Measurements from ENCODE around the gene PHF21B. TPM values are rescaled to one million over a fixed set of nuclear protein-coding genes. Genes with fewer than 3 reads are reported as not detected.

Gene PHF21B
- total and polyA plus RNA-seq, 2 of the 8 experiments (the other 6 are each of a cell fraction or from before 2014, with no cell fraction given) = 19.3 to 68.1 TPM

DNA sequence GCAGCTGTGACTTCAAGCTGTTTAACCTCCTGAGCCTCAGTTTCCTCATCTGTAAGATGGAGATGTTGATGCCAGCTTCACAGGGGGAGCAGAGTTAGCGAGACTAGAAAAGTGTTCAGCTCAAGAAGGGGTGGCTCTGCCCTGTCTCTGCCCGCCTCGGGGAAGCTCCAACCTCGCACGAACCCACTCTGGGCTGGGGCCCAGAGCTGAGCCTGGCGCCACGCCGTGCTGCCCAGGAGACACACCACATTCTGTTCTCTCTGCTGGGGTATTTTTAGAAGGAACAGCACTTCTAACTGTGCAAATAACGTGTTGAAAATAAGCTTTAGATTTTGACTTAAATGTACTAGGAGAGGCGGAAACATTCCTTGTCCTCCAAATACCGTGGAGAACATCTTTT is 74.1 kb downstream of the PHF21B start:
- Histone ChIP-seq H3K18ac (ENCODE audit: extremely low read depth, low read length) (no peak overlapping the region), H3K9me3 (ENCODE audit: insufficient read depth in 2 of 2, low read depth in 1 of 2, low read length in 1 of 2) (no peaks in the 10 kb centered on the region), H3K56ac (replicated peaks; ENCODE audit: insufficient read length, low read depth, low read length) (no peak overlapping the region), H4K5ac (ENCODE audit: insufficient read length, low read depth, low read length) (no peak overlapping the region), H3K14ac (ENCODE audit: insufficient read length) (no peak overlapping the region), H3K79me1 (ENCODE audit: low read depth, low read length) (peaks cover 18% of the 10 kb centered on the region), H3K79me2 (ENCODE audit: control insufficient read depth in 1 of 2, insufficient read depth in 2 of 2, low read length in 2 of 2) (no peaks in the 10 kb centered on the region; a peak in 1 of 4 replicates), H3K4me3 (ENCODE audit: extremely low read depth in 1 of 4, insufficient read depth in 2 of 4, low read depth in 3 of 4, low read length in 4 of 4) (no peak overlapping the region), H3K23me2 (ENCODE audit: low read depth, low read length) (no peaks in the 10 kb centered on the region), H3K23ac (ENCODE audit: insufficient read length) (no peak overlapping the region), H4K8ac (ENCODE audit: extremely low read depth, insufficient read depth, low read length) (no peak overlapping the region), H2AFZ (ENCODE audit: low read length) (no peak overlapping the region), H3K36me3 (ENCODE audit: control insufficient read depth in 2 of 4, insufficient read depth in 4 of 4, low read length in 3 of 4) (no peaks in the 10 kb centered on the region; a peak in 2 of 8 replicates), H4K91ac (replicated peaks; ENCODE audit: insufficient read length, low read length) (no peak overlapping the region), H3K27me3 (replicated peaks in 1 of 4; ENCODE audit: control insufficient read depth in 3 of 4, extremely low read depth in 1 of 4, insufficient read depth in 3 of 4, low read length in 3 of 4) (no peaks in the 10 kb centered on the region), H3K4ac (replicated peaks; ENCODE audit: insufficient read length, low read depth, low read length) (no peak overlapping the region), H2BK5ac (ENCODE audit: low read depth, low read length) (no peak overlapping the region), H3K4me1 (replicated peaks in 1 of 4; ENCODE audit: control insufficient read depth in 3 of 4, insufficient read depth in 4 of 4, low read length in 3 of 4) (peaks cover 0 to 11% (median 9%) of the 10 kb centered on the region in 4 experiments; a peak in 3 of 7 replicates), H3K4me2 (ENCODE audit: insufficient read depth in 1 of 2, low read depth in 2 of 2, low read length in 2 of 2) (no peak overlapping the region), H2BK120ac (replicated peaks; ENCODE audit: low read depth, low read length) (no peak overlapping the region), H3K9ac (replicated peaks in 1 of 4; ENCODE audit: extremely low read depth in 1 of 4, low read depth in 3 of 4, low read length in 3 of 4) (no peak overlapping the region), H4K20me1 (replicated peaks in 1 of 2; ENCODE audit: control insufficient read depth in 1 of 2, insufficient read depth in 2 of 2, low read length in 2 of 2) (peaks cover 18 to 42% of the 10 kb centered on the region in 2 experiments), H2BK15ac (ENCODE audit: low read length) (no peak overlapping the region), H2BK20ac (ENCODE audit: low read length) (no peak overlapping the region), H3K27ac (ENCODE audit: low read depth, low read length) (no peak overlapping the region), H2AK5ac (ENCODE audit: low read depth, low read length) (no peak overlapping the region), H2BK12ac (ENCODE audit: low read depth, low read length) (no peak overlapping the region)
- CTCF ChIA-PET (ENCODE audit: partially characterized antibody) = interaction anchor here (0.6 to 2.3 kb wide), 8 partner anchors 9 to 200 kb away, joined by 3 to 5 read pairs (median 4); no protein-coding TSS in a partner anchor
- no peak for FAIRE-seq
- POLR2A ChIA-PET (ENCODE audit: partially characterized antibody) = interaction anchor here (1.8 kb wide), 1 partner anchor 37 kb away, joined by 7 read pairs; no protein-coding TSS in a partner anchor
- 85% methylated on average over 11 of the region's 11 CpGs; no CpG with 5 or more reads in 1 of the 2 experiments for WGBS, 2 experiments (ENCODE audit: extremely low coverage in 1 of 2, insufficient coverage in 1 of 2, insufficient read length in 1 of 2, insufficient replicate concordance in 2 of 2, low coverage in 1 of 2, low lambda C conversion rate in 2 of 2, missing lambda C conversion rate in 1 of 2)
- no peak for DNase-seq (ENCODE audit: low read depth in 1 of 2, low spot score in 2 of 2)
- TF ChIP-seq POLR2AphosphoS5 (IDR thresholded peaks at IDR 0.05; ENCODE audit: low read depth, low read length) = no peak
- TF ChIP-seq HDAC2 (IDR thresholded peaks at IDR 0.05; ENCODE audit: borderline replicate concordance in 1 of 2, low read depth in 2 of 2, low read length in 2 of 2) = no peak
- no peak for TF ChIP-seq GTF2F1 (IDR thresholded peaks at IDR 0.05; ENCODE audit: borderline replicate concordance, low read depth, low read length)
- TF ChIP-seq GABPA (IDR thresholded peaks at IDR 0.05; ENCODE audit: borderline replicate concordance, insufficient read depth, low read length) = no peak
- TF ChIP-seq CBX8 (IDR thresholded peaks at IDR 0.05; ENCODE audit: borderline replicate concordance, low read depth, low read length) = no peak
- no peak for TF ChIP-seq SUZ12 (IDR thresholded peaks at IDR 0.05; ENCODE audit: low read length)
- no peak for TF ChIP-seq POLR2A (IDR thresholded peaks at IDR 0.05; ENCODE audit: control extremely low read depth in 1 of 2, low read depth in 2 of 2, low read length in 2 of 2)
- no peak for TF ChIP-seq KDM5A (IDR thresholded peaks at IDR 0.05; ENCODE audit: low read length)
- TF ChIP-seq YY1 (IDR thresholded peaks at IDR 0.05; ENCODE audit: low read depth, low read length) = no peak
- TF ChIP-seq RBBP5 (IDR thresholded peaks at IDR 0.05; ENCODE audit: borderline replicate concordance, low read depth, low read length) = no peak
- no peak for TF ChIP-seq FOSL1 (IDR thresholded peaks at IDR 0.05; ENCODE audit: insufficient read depth, low read depth, low read length)
- TF ChIP-seq CREB1 (IDR thresholded peaks at IDR 0.05) = no peak
- no peak for TF ChIP-seq CBX5 (IDR thresholded peaks at IDR 0.05; ENCODE audit: low read depth, low read length)
- no peak for TF ChIP-seq TAF1 (IDR thresholded peaks at IDR 0.05; ENCODE audit: low read depth, low read length)
- TF ChIP-seq SIRT6 (IDR thresholded peaks at IDR 0.05; ENCODE audit: low read length) = no peak

All from H1 (cell line).